HL-60 (cell line): ENCODE measurements around the gene SFXN3.

Experiments
- DNase-seq, 2 experiments: peaks; one replicate each; pipeline ENCODE4 v3.0.0-alpha.2; 2010 to 2020; ENCODE audit warnings: low read depth in 1 of 2, low spot score in 1 of 2
- H3K27ac ChIP-seq: fragments of 250-450 bp; sonication (Bioruptor Pico); replicated peaks from 2 replicates; pipeline ENCODE4 v1.5.1; 2020; ENCODE audit warnings: mild to moderate bottlenecking, moderate library complexity
- H3K27me3 ChIP-seq: fragments of 250-450 bp; sonication (Bioruptor Pico); 2 replicates; pipeline ENCODE4 v1.5.1; 2021; ENCODE audit warnings: mild to moderate bottlenecking, moderate library complexity; ENCODE audit not compliant: insufficient read depth, poor library complexity, severe bottlenecking
- H3K4me3 ChIP-seq: replicated peaks from 2 replicates; pipeline ENCODE4 v1.5.1; 2011; ENCODE audit warnings: mild to moderate bottlenecking, control low read depth, low read length; ENCODE audit not compliant: insufficient read depth
- CTCF ChIP-seq: IDR thresholded peaks from one replicate; pipeline ENCODE4 v1.5.1; 2011; ENCODE audit warnings: low read length, control low read depth, inconsistent platforms; ENCODE audit not compliant: insufficient read depth
- GABPA ChIP-seq: IDR thresholded peaks from 2 replicates; pipeline ENCODE4 v1.6.1; 2012; ENCODE audit warnings: low read depth
- POLR2AphosphoS5 ChIP-seq: IDR thresholded peaks from 2 replicates; pipeline ENCODE4 v1.6.1; 2012; ENCODE audit warnings: low read depth
- REST ChIP-seq: IDR thresholded peaks from 2 replicates; pipeline ENCODE4 v1.6.1; 2012; ENCODE audit warnings: low read depth; ENCODE audit not compliant: insufficient replicate concordance
- SPI1 ChIP-seq: IDR thresholded peaks from 2 replicates; pipeline ENCODE4 v1.6.1; 2012; ENCODE audit warnings: low read depth, mild to moderate bottlenecking, borderline replicate concordance

SFXN3 gene

DNA sequence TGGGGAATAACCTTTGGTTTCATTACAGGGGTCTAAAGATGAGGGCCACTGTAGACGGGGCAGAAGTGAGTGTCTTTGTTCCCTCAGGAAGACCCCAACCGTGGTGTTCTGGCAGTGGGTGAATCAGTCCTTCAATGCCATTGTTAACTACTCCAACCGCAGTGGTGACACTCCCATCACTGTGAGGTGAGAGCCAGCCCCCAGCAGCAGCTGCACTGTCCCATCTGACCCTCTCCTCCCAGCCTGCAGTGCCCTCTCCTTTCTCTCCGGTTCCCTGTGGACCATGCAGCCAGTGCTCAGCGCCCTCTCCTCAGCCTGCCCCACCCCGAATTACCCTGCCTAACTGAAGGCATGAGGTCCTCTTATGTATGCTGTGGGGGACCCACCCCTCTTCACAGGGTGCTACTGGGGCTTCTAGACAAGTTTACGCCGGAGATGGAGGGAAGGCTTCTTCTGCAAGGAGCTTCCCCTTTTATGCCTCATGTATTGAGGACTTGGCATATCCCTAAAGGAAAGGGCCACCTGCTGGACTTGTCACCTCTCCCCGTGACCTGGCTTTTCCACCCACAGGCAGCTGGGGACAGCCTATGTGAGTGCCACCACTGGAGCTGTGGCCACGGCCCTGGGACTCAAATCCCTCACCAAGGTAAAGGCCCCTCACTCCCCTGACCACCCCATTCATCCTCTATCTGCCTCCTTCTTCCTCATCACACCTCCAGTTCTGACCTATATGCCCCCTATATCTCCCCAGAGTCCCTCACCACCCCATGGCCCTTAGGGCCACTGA lies 5.1 kb downstream of the SFXN3 start:
- no peak for DNase-seq
- H3K27me3 ChIP-seq, result no peaks in the 10 kb centered on the region
- TF ChIP-seq POLR2AphosphoS5 (no peak), REST (no peak), CTCF (no peak), GABPA (no peak), SPI1 (no peak)
- no peak overlapping the region for H3K27ac ChIP-seq
- no peak overlapping the region for H3K4me3 ChIP-seq

DNA sequence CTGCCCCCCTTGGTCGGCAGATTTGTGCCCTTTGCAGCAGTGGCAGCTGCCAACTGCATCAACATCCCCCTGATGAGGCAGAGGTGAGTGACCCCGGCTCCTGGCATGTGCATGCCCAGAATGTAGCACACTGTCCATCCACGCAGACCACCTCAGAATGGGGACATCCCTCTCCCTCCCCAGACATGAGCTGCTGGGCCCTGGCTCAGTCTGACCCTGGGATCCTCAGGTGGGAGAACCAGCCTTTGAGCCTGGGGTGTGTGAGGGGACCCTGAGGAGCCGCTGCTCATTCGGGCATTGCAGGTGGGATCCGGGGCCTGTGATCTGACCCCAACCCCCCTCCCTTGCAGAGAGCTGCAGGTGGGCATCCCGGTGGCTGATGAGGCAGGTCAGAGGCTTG lies 5.7 kb downstream of the SFXN3 start:
- Histone ChIP-seq H3K27ac (no peak overlapping the region), H3K27me3 (no peaks in the 10 kb centered on the region), H3K4me3 (no peak overlapping the region)
- no peak for DNase-seq
- TF ChIP-seq GABPA (no peak), CTCF (no peak)

DNA sequence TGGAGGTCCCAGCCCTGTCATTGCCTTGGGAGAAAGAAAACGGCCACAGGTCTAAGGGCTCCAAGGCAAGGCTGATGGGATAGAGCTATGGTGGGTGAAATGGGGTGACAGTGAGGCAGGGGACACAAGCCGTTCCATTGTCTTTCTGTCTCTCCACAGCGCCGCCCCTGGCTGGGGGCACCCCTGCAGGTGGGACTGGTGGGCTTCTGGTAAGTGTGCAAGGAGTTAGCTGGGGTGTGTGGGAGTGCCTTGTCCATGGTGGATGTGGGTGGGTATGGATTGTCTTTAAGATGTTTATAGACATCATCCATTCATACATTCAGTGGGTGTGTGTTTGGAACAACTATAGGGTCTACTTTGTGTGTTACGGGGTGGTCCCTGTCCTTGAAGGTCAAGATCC lies 7.5 kb downstream of the SFXN3 start:
- Histone ChIP-seq H3K27me3 (no peaks in the 10 kb centered on the region), H3K27ac (no peak overlapping the region), H3K4me3 (no peak overlapping the region)
- TF ChIP-seq CTCF (no peak), POLR2AphosphoS5 (no peak), SPI1 (no peak), GABPA (no peak), REST (no peak)
- DNase-seq, result no peak

- Histone ChIP-seq H3K27me3 (no peaks in the 10 kb centered on the region), H3K4me3 (no peak overlapping the region), H3K27ac (no peak overlapping the region)
- DNase-seq, result no peak
- TF ChIP-seq POLR2AphosphoS5, result no peak
- TF ChIP-seq REST, result no peak
- TF ChIP-seq SPI1, result no peak
- TF ChIP-seq GABPA, result no peak
- TF ChIP-seq CTCF, result no peak
Observed at GRCh38 chr10:101040061-101040460, 9.0 kb downstream of the SFXN3 start.
